T-cell (primary cell): Measurements from ENCODE around the gene RETREG1. TPM values are rescaled to one million over a fixed set of nuclear protein-coding genes. Genes with fewer than 3 reads are reported as not detected.
"Not testable (repeated sequence)": the region's sequence is repeated elsewhere in the genome, so short reads cannot be mapped to it uniquely, and the experiment has no call there.

Experiments
- ATAC-seq, 4 experiments: fragments of 200-7000 bp in 3 of 4; fragments of 150-1000 bp in 1 of 4; cut with Tn5 transposase; replicated peaks in 1 of 4; 1 replicate in 3 of 4; 2 replicates in 1 of 4; pipeline ENCODE4 v1.10.0; 2021; ENCODE audit warnings: moderate library complexity in 3 of 4, mild to moderate bottlenecking in 2 of 4, moderate number of reproducible peaks in 1 of 4
- CTCF ChIA-PET, 2 donors: fragments of 300-600 bp; sonication (Branson Sonifier 250); formaldehyde crosslinking; loops; one replicate each; lab custom pipeline; 2022; ENCODE audit warnings: antibody characterized with exemption in 2 of 2; lab: Charles Lee
- POLR2A ChIA-PET, 2 donors: fragments of 300-600 bp; sonication (Branson Sonifier 250); formaldehyde crosslinking; loops; one replicate each; lab custom pipeline; 2022; ENCODE audit warnings: antibody characterized with exemption in 2 of 2; lab: Charles Lee
- DNase-seq, 35 experiments: peaks; one replicate each; pipeline versions ENCODE4 v3.0.0 to v3.0.0-alpha.2; 2013 to 2023
- H3K27ac ChIP-seq: one replicate; pipeline ENCODE4 v1.5.1; 2013; ENCODE audit warnings: low read length
- H3K27me3 ChIP-seq, 2 experiments: replicated peaks in 1 of 2; 1 replicate in 1 of 2; 2 replicates in 1 of 2; pipeline versions ENCODE4 v1.6.1 to v1.7.0; 2013; ENCODE audit warnings: low read length in 1 of 2, mixed read lengths in 1 of 2; ENCODE audit not compliant: control insufficient read depth in 2 of 2, insufficient read depth in 2 of 2; ENCODE audit errors: extremely low read depth in 1 of 2
- H3K36me3 ChIP-seq, 2 donors: 1 replicate in 1 of 2; 2 replicates in 1 of 2; pipeline versions ENCODE4 v1.6.1 to v1.7.0; 2013; ENCODE audit warnings: low read length in 1 of 2; ENCODE audit not compliant: control insufficient read depth in 2 of 2, insufficient read depth in 1 of 2; ENCODE audit errors: extremely low read depth in 1 of 2
- H3K4me1 ChIP-seq, 2 experiments: 1 replicate in 1 of 2; 2 replicates in 1 of 2; pipeline versions ENCODE4 v1.6.1 to v1.7.0; 2013; ENCODE audit warnings: low read length in 2 of 2, mixed read lengths in 1 of 2; ENCODE audit not compliant: insufficient read depth in 2 of 2, control insufficient read depth in 1 of 2; ENCODE audit errors: extremely low read depth in 1 of 2
- H3K4me3 ChIP-seq, 2 donors: 1 replicate in 1 of 2; 2 replicates in 1 of 2; pipeline versions ENCODE4 v1.5.1 to v1.7.0; 2013; ENCODE audit warnings: mild to moderate bottlenecking in 2 of 2, low read length in 1 of 2, moderate library complexity in 1 of 2; ENCODE audit not compliant: control insufficient read depth in 1 of 2; ENCODE audit errors: extremely low read depth in 1 of 2
- H3K9me3 ChIP-seq: 2 replicates; pipeline ENCODE4 v1.7.0; 2013
- H3K27ac Mint-ChIP-seq, 2 donors: one replicate each; pipeline ENCODE4 v1.8.0; 2020 to 2021; ENCODE audit warnings: mild to moderate bottlenecking in 2 of 2, mixed read lengths in 2 of 2
- H3K27me3 Mint-ChIP-seq, 2 donors: one replicate each; pipeline ENCODE4 v1.8.0; 2021 to 2022; ENCODE audit warnings: mixed read lengths in 2 of 2
- H3K36me3 Mint-ChIP-seq: one replicate; pipeline ENCODE4 v1.8.0; 2021; ENCODE audit warnings: mixed read lengths
- H3K4me1 Mint-ChIP-seq, 3 donors: one replicate each; pipeline ENCODE4 v1.8.0; 2020 to 2022; ENCODE audit warnings: mixed read lengths in 3 of 3, mild to moderate bottlenecking in 1 of 3
- H3K4me3 Mint-ChIP-seq, 3 donors: one replicate each; pipeline ENCODE4 v1.8.0; 2020 to 2022; ENCODE audit warnings: mild to moderate bottlenecking in 3 of 3, mixed read lengths in 3 of 3, moderate library complexity in 3 of 3
- H3K9me3 Mint-ChIP-seq, 3 donors: one replicate each; pipeline ENCODE4 v1.8.0; 2020 to 2022; ENCODE audit warnings: mixed read lengths in 3 of 3
- WGBS: methylation state at CpG from one replicate; pipeline ENCODE4 v1.1.5; 2013; ENCODE audit warnings: missing lambda C conversion rate; ENCODE audit not compliant: insufficient coverage; 5-methylcytosine and 5-hydroxymethylcytosine counted together
- total RNA-seq, 35 experiments: library from RNA in 6 of 35; stranded (reverse) in 6 of 35; fragments of 120-200 nt in 1 of 35; gene quantifications; one replicate each; pipeline versions ENCODE4 v1.2.1 to v1.2.4 and lab custom pipeline; 2013 to 2026

The RETREG1 gene
- total RNA-seq, 5 donors from 2014 or later (not counting 1 experiment from before 2014, with no cell fraction given): 41.0 to 72.1 (median 55.5) TPM

- H3K27me3 ChIP-seq, H3K4me1 ChIP-seq, H3K36me3 ChIP-seq, DNase-seq, H3K9me3 Mint-ChIP-seq, H3K27me3 Mint-ChIP-seq, CTCF ChIA-PET, H3K4me3 Mint-ChIP-seq, H3K9me3 ChIP-seq, POLR2A ChIA-PET, ATAC-seq, H3K4me3 ChIP-seq, H3K27ac Mint-ChIP-seq, H3K27ac ChIP-seq: not testable (repeated sequence)
- no CpG with 5 or more reads among the region's 3 CpGs for WGBS
- peaks cover 46% of the 10 kb centered on the region for H3K36me3 Mint-ChIP-seq
- H3K4me1 Mint-ChIP-seq: peaks cover 0 to 14% (median 12%) of the 10 kb centered on the region in 3 donors
Measured at GRCh38 chr5:16476417-16476816, 140.4 kb downstream of the RETREG1 start.

- peaks cover 6 to 12% of the 10 kb centered on the region in 2 experiments for H3K4me1 ChIP-seq
- Mint-ChIP-seq H3K27ac (peak overlapping the region; percentile 13 to 28), H3K4me1 (peaks cover 27 to 50% (median 48%) of the 10 kb centered on the region in 3 donors), H3K4me3 (no peak overlapping the region), H3K36me3 (peaks cover 18% of the 10 kb centered on the region), H3K27me3 (no peaks in the 10 kb centered on the region), H3K9me3 (no peaks in the 10 kb centered on the region)
- H3K4me3 ChIP-seq: no peak overlapping the region
- ChIA-PET CTCF (interaction anchor here (0.7 to 1.4 kb wide), 3 partner anchors 12 to 17 kb away, joined by 3 to 4 read pairs (median 3); no protein-coding TSS in a partner anchor), POLR2A (no interaction called here)
- H3K27ac ChIP-seq: no peak overlapping the region
- no peaks in the 10 kb centered on the region for H3K27me3 ChIP-seq
- no peak for DNase-seq
- H3K9me3 ChIP-seq: no peaks in the 10 kb centered on the region
- peaks cover 3 to 4% of the 10 kb centered on the region in 2 donors for H3K36me3 ChIP-seq
- ATAC-seq: no peak
- WGBS: no CpG with 5 or more reads among the region's 3 CpGs
Measured at GRCh38 chr5:16471387-16471786, 145.4 kb downstream of the RETREG1 start.

GRCh38 chr5:16467363-16468219 lies 149.2 kb downstream of the RETREG1 start:
- Histone ChIP-seq H3K4me3 (no peak overlapping the region), H3K27me3 (no peaks in the 10 kb centered on the region), H3K27ac (peak overlapping the region; percentile 4), H3K9me3 (no peaks in the 10 kb centered on the region), H3K4me1 (peaks cover 20 to 34% of the 10 kb centered on the region in 2 experiments), H3K36me3 (peaks cover 0 to 9% of the 10 kb centered on the region in 2 donors)
- H3K4me1 Mint-ChIP-seq: peaks cover 63 to 81% (median 75%) of the 10 kb centered on the region in 3 donors
- ATAC-seq (no peak), DNase-seq (no peak)
- H3K9me3 Mint-ChIP-seq: no peaks in the 10 kb centered on the region
- peaks cover 9% of the 10 kb centered on the region for H3K36me3 Mint-ChIP-seq
- no peaks in the 10 kb centered on the region for H3K27me3 Mint-ChIP-seq
- POLR2A ChIA-PET: no interaction called here
- peak overlapping the region; percentile 92 to 100 (median 98) for H3K4me3 Mint-ChIP-seq
- H3K27ac Mint-ChIP-seq: peak overlapping the region; percentile 69 to 97
- WGBS: 86% methylated on average over 2 of the region's 3 CpGs
- CTCF ChIA-PET: interaction anchor here (0.7 to 4.0 kb wide), 5 partner anchors 9 to 13 kb away, joined by 3 to 25 read pairs (median 4); no protein-coding TSS in a partner anchor

GRCh38 chr5:16465544-16466432 lies 151.0 kb downstream of the RETREG1 start, which contains the start of gene ZNF622:
TSS of gene ZNF622 (minus strand) at chr5:16465800. CDS start at chr5:16465665, 135 bp downstream.
- CTCF ChIA-PET: interaction anchor here (2.9 to 4.0 kb wide), 2 partner anchors 10 kb away, joined by 10 to 25 read pairs; no protein-coding TSS in a partner anchor
- under 1% methylated on average over 71 of the region's 75 CpGs for WGBS
- POLR2A ChIA-PET: no interaction called here
- Histone ChIP-seq H3K36me3 (peaks cover 0 to 27% of the 10 kb centered on the region in 2 donors), H3K4me3 (peak within 1 kb of the TSS; percentile 73 to 81), H3K4me1 (peaks cover 22 to 50% of the 10 kb centered on the region in 2 experiments), H3K27ac (peak within 1 kb of the TSS; percentile 67), H3K27me3 (no peaks in the 10 kb centered on the region), H3K9me3 (no peaks in the 10 kb centered on the region)
- ATAC-seq: peak; percentile 91 to 96 (median 95)
- Mint-ChIP-seq H3K27me3 (no peaks in the 10 kb centered on the region), H3K27ac (peak within 1 kb of the TSS; percentile 94 to 97), H3K4me3 (peak within 1 kb of the TSS; percentile 92 to 100 (median 98)), H3K36me3 (peaks cover 25% of the 10 kb centered on the region), H3K4me1 (peaks cover 79 to 88% (median 87%) of the 10 kb centered on the region in 3 donors), H3K9me3 (no peaks in the 10 kb centered on the region)
- DNase-seq: peak; percentile 79 to 93 (median 86)

GRCh38 chr5:16464664-16465543 lies 151.9 kb downstream of the RETREG1 start:
- Histone ChIP-seq H3K27ac (peak overlapping the region; percentile 67), H3K4me1 (peaks cover 22 to 50% of the 10 kb centered on the region in 2 experiments), H3K9me3 (no peaks in the 10 kb centered on the region), H3K27me3 (no peaks in the 10 kb centered on the region), H3K4me3 (peak overlapping the region; percentile 73 to 81), H3K36me3 (peaks cover 0 to 36% of the 10 kb centered on the region in 2 donors)
- no peak for ATAC-seq
- H3K4me3 Mint-ChIP-seq: peak overlapping the region; percentile 92 to 100 (median 98)
- POLR2A ChIA-PET: interaction anchor here in 1 of 2 donors (0.9 kb wide), 1 partner anchor 9 kb away, joined by 3 read pairs; no protein-coding TSS in a partner anchor
- H3K27me3 Mint-ChIP-seq: no peaks in the 10 kb centered on the region
- CTCF ChIA-PET: interaction anchor here (2.9 to 4.0 kb wide), 2 partner anchors 9 kb away, joined by 10 to 25 read pairs; no protein-coding TSS in a partner anchor
- peaks cover 33% of the 10 kb centered on the region for H3K36me3 Mint-ChIP-seq
- peak in 4 of 35 experiments; percentile 2 to 20 (median 15) for DNase-seq
- peak overlapping the region; percentile 94 to 97 for H3K27ac Mint-ChIP-seq
- no peaks in the 10 kb centered on the region for H3K9me3 Mint-ChIP-seq
- peaks cover 88 to 91% (median 89%) of the 10 kb centered on the region in 3 donors for H3K4me1 Mint-ChIP-seq
- WGBS: 0% methylated on average over 33 of the region's 40 CpGs
